Parathyroid adenoma (tissue), 2 donors: ENCODE measurements around the gene ANKRD63.

Source experiments
- H2AFZ ChIP-seq: fragments of 300-600 bp; sonication (generic); one replicate; pipeline ENCODE4 v1.7.0; 2017; ENCODE audit warnings: antibody characterized with exemption, mild to moderate bottlenecking
- H3K27ac ChIP-seq: fragments of 300-600 bp; sonication (generic); one replicate; pipeline ENCODE4 v1.7.0; 2017
- H3K27me3 ChIP-seq: fragments of 300-600 bp; sonication (generic); one replicate; pipeline ENCODE4 v1.7.0; 2017; ENCODE audit warnings: low read length; ENCODE audit not compliant: control insufficient read depth, insufficient read depth
- H3K36me3 ChIP-seq: fragments of 300-600 bp; sonication (generic); one replicate; pipeline ENCODE4 v1.7.0; 2017; ENCODE audit warnings: low read length; ENCODE audit not compliant: control insufficient read depth, insufficient read depth
- H3K4me1 ChIP-seq: fragments of 300-600 bp; sonication (generic); one replicate; pipeline ENCODE4 v1.7.0; 2017; ENCODE audit warnings: control low read depth
- H3K4me2 ChIP-seq: fragments of 300-600 bp; sonication (generic); one replicate; pipeline ENCODE4 v1.7.0; 2017; ENCODE audit warnings: low read length
- H3K4me3 ChIP-seq: fragments of 300-600 bp; sonication (generic); one replicate; pipeline ENCODE4 v1.7.0; 2017; ENCODE audit warnings: low read depth, low read length
- H3K79me2 ChIP-seq: fragments of 300-600 bp; sonication (generic); one replicate; pipeline ENCODE4 v1.7.0; 2017; ENCODE audit warnings: control low read depth
- H3K9ac ChIP-seq: fragments of 300-600 bp; sonication (generic); one replicate; pipeline ENCODE4 v1.7.0; 2017; ENCODE audit warnings: mild to moderate bottlenecking
- H3K9me3 ChIP-seq: fragments of 300-600 bp; sonication (generic); one replicate; pipeline ENCODE4 v1.7.0; 2017; ENCODE audit warnings: low read length; ENCODE audit not compliant: control insufficient read depth
- TF ChIP-seq, protein P1 (sequence below): fragments of 300-600 bp; sonication (generic); IDR thresholded peaks from one replicate; pipeline ENCODE4 v1.7.0; 2017; ENCODE audit warnings: antibody characterized with exemption, mild to moderate bottlenecking
- donor health status: primary hyperparathyroidism.

Gene ANKRD63

DNA sequence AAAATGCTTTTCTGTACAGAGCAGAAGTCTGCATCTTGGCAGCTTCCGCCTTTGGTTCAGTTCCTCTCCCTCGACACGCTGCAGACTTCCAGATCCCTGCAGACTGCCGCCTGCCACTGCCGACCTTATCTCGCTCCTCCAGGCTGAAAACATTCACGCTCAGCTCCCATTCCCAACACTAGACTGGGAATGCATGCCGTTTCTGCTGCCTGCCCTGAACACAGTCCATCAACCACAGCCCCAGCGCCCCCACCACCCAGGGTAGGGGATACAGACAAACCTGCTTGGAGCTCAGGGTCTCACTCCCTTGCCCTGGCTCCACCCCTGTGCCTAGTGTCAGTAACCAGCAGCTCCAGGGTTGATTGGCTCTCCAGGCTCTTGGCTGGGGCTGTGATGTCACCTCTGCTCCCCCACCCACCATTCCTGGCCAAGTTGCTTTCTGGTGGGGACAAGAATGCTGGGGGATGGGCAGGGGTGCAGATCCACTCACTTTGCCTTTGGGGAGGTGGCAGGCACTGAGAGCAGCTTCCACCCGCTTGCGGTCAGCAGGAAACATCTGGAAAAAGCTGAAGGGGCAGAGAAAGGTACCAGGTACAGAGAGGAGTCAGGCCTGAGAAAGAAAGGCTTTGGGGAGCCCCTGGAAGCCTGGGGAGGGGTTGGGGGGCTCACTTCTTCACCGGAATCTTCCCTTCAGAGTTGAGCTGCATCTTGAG lies 18.8 kb upstream of the ANKRD63 start:
- no peak overlapping the region for H3K4me3 ChIP-seq
- H3K27me3 ChIP-seq, result no peaks in the 10 kb centered on the region
- no peak overlapping the region for H3K9ac ChIP-seq
- no peak overlapping the region for H3K4me2 ChIP-seq
- H3K36me3 ChIP-seq, result no peaks in the 10 kb centered on the region
- H3K4me1 ChIP-seq, result no peaks in the 10 kb centered on the region
- no peaks in the 10 kb centered on the region for H3K79me2 ChIP-seq
- H3K9me3 ChIP-seq, result no peaks in the 10 kb centered on the region
- TF ChIP-seq, protein P1, sequence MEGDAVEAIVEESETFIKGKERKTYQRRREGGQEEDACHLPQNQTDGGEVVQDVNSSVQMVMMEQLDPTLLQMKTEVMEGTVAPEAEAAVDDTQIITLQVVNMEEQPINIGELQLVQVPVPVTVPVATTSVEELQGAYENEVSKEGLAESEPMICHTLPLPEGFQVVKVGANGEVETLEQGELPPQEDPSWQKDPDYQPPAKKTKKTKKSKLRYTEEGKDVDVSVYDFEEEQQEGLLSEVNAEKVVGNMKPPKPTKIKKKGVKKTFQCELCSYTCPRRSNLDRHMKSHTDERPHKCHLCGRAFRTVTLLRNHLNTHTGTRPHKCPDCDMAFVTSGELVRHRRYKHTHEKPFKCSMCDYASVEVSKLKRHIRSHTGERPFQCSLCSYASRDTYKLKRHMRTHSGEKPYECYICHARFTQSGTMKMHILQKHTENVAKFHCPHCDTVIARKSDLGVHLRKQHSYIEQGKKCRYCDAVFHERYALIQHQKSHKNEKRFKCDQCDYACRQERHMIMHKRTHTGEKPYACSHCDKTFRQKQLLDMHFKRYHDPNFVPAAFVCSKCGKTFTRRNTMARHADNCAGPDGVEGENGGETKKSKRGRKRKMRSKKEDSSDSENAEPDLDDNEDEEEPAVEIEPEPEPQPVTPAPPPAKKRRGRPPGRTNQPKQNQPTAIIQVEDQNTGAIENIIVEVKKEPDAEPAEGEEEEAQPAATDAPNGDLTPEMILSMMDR, result no peak
- no peak overlapping the region for H3K27ac ChIP-seq
- H2AFZ ChIP-seq, result no peak overlapping the region

DNA sequence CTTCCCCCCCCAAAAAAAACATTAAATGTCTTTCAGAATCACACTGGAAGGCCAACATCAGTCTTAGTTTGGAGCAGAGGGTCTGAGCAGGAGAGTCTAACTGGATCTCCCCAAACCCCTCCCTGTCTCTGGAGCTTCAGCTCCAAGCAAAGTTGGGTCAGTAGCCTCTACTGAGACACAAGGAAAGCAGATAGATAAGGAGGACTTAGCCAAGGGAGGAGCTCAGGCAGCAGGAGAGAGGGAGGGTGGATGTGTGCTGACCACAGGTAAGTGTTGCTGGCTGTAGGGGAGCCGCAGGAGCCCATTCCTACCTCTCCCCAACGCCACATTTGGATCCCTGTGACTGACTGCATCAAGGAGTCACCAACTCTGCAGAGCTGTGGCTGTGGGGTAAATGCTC lies 17.9 kb upstream of the ANKRD63 start:
- H3K79me2 ChIP-seq, result no peaks in the 10 kb centered on the region
- TF ChIP-seq, protein P1, result no peak
- H3K27ac ChIP-seq, result no peak overlapping the region
- H3K9ac ChIP-seq, result no peak overlapping the region
- no peak overlapping the region for H3K4me3 ChIP-seq
- no peaks in the 10 kb centered on the region for H3K36me3 ChIP-seq
- no peaks in the 10 kb centered on the region for H3K9me3 ChIP-seq
- no peaks in the 10 kb centered on the region for H3K27me3 ChIP-seq
- no peak overlapping the region for H2AFZ ChIP-seq
- no peak overlapping the region for H3K4me2 ChIP-seq
- H3K4me1 ChIP-seq, result no peaks in the 10 kb centered on the region

- H3K4me1 ChIP-seq, result no peaks in the 10 kb centered on the region
- H2AFZ ChIP-seq, result no peak overlapping the region
- H3K4me3 ChIP-seq, result no peak overlapping the region
- H3K27me3 ChIP-seq, result no peaks in the 10 kb centered on the region
- TF ChIP-seq, protein P1, result no peak
- H3K9ac ChIP-seq, result no peak overlapping the region
- H3K36me3 ChIP-seq, result no peaks in the 10 kb centered on the region
- no peaks in the 10 kb centered on the region for H3K9me3 ChIP-seq
- H3K27ac ChIP-seq, result no peak overlapping the region
- H3K4me2 ChIP-seq, result no peak overlapping the region
- no peaks in the 10 kb centered on the region for H3K79me2 ChIP-seq
Observed at GRCh38 chr15:40300367-40300766, 17.5 kb upstream of the ANKRD63 start.

- TF ChIP-seq, protein P1, result no peak
- H3K27ac ChIP-seq, result no peak overlapping the region
- no peak overlapping the region for H3K4me2 ChIP-seq
- no peaks in the 10 kb centered on the region for H3K36me3 ChIP-seq
- H3K27me3 ChIP-seq, result no peaks in the 10 kb centered on the region
- H3K9ac ChIP-seq, result no peak overlapping the region
- H3K79me2 ChIP-seq, result no peaks in the 10 kb centered on the region
- no peaks in the 10 kb centered on the region for H3K4me1 ChIP-seq
- H3K9me3 ChIP-seq, result no peaks in the 10 kb centered on the region
- no peak overlapping the region for H2AFZ ChIP-seq
- no peak overlapping the region for H3K4me3 ChIP-seq
Observed at GRCh38 chr15:40298216-40298935, 15.5 kb upstream of the ANKRD63 start.
